ENCODE data around the gene NRCAM.

- TF ChIP-seq, protein P1, sequence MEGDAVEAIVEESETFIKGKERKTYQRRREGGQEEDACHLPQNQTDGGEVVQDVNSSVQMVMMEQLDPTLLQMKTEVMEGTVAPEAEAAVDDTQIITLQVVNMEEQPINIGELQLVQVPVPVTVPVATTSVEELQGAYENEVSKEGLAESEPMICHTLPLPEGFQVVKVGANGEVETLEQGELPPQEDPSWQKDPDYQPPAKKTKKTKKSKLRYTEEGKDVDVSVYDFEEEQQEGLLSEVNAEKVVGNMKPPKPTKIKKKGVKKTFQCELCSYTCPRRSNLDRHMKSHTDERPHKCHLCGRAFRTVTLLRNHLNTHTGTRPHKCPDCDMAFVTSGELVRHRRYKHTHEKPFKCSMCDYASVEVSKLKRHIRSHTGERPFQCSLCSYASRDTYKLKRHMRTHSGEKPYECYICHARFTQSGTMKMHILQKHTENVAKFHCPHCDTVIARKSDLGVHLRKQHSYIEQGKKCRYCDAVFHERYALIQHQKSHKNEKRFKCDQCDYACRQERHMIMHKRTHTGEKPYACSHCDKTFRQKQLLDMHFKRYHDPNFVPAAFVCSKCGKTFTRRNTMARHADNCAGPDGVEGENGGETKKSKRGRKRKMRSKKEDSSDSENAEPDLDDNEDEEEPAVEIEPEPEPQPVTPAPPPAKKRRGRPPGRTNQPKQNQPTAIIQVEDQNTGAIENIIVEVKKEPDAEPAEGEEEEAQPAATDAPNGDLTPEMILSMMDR (conservative IDR thresholded peaks at IDR 0.05) = no peak
- no peak for TF ChIP-seq ZFX (IDR thresholded peaks at IDR 0.05)
Observed at GRCh38 chr7:108360058-108360800, 96.0 kb downstream of the NRCAM start.

Measured in C4-2B (cell line).